GM21529 (cell line): Measurements from ENCODE around the gene SLC34A3.
"Not testable (repeated sequence)": the region's sequence is repeated elsewhere in the genome, so short reads cannot be mapped to it uniquely, and the experiment has no call there.

ENCODE experiments used
- ATAC-seq: cut with Tn5 transposase; IDR thresholded peaks from one replicate; pipeline ENCODE4 v1.9.1; 2021; ENCODE audit not compliant: unreplicated experiment

SLC34A3 gene

GRCh38 chr9:137255448-137256114 is 24.9 kb downstream of the SLC34A3 start:
- ATAC-seq = peak; percentile 44

GRCh38 chr9:137256362-137256761 is 25.7 kb downstream of the SLC34A3 start:
- no peak for ATAC-seq

- no peak for ATAC-seq
Observed at GRCh38 chr9:137256856-137257255, 26.2 kb downstream of the SLC34A3 start.

- ATAC-seq = not testable (repeated sequence)
Observed at GRCh38 chr9:137262173-137262908, 31.6 kb downstream of the SLC34A3 start.

GRCh38 chr9:137262909-137263285 is 32.2 kb downstream of the SLC34A3 start:
- no peak for ATAC-seq

- ATAC-seq = no peak
Observed at GRCh38 chr9:137263506-137263905, 32.8 kb downstream of the SLC34A3 start.

GRCh38 chr9:137264067-137264466 is 33.4 kb downstream of the SLC34A3 start:
- no peak for ATAC-seq

GRCh38 chr9:137265496-137266161 is 34.9 kb downstream of the SLC34A3 start:
- ATAC-seq = no peak

- no peak for ATAC-seq
Observed at GRCh38 chr9:137266162-137266527, 35.4 kb downstream of the SLC34A3 start.

GRCh38 chr9:137266585-137267453 is 36.1 kb downstream of the SLC34A3 start:
- ATAC-seq = no peak

- ATAC-seq = no peak
Observed at GRCh38 chr9:137267933-137268355, 37.2 kb downstream of the SLC34A3 start.

GRCh38 chr9:137268538-137269201 is 38.0 kb downstream of the SLC34A3 start:
- no peak for ATAC-seq

- ATAC-seq = no peak
Observed at GRCh38 chr9:137269231-137269772, 38.6 kb downstream of the SLC34A3 start.

GRCh38 chr9:137270929-137271695 is 40.4 kb downstream of the SLC34A3 start:
- ATAC-seq = no peak

- ATAC-seq = no peak
Observed at GRCh38 chr9:137271696-137272076, 41.0 kb downstream of the SLC34A3 start.

GRCh38 chr9:137272241-137273094 is 41.8 kb downstream of the SLC34A3 start:
- no peak for ATAC-seq

GRCh38 chr9:137273095-137273490 is 42.4 kb downstream of the SLC34A3 start:
- ATAC-seq = no peak

GRCh38 chr9:137273611-137274320 is 43.1 kb downstream of the SLC34A3 start:
- ATAC-seq = no peak
